Lung (tissue), 12 donors: Measurements from ENCODE around the gene ZDHHC24. TPM values are rescaled to one million over a fixed set of nuclear protein-coding genes. Genes with fewer than 3 reads are reported as not detected.

Source experiments
- ATAC-seq: fragments of 200-7000 bp; cut with Tn5 transposase; one replicate; pipeline ENCODE4 v1.9.1; 2020; ENCODE audit warnings: moderate number of reproducible peaks; ENCODE audit not compliant: insufficient read depth, low FRiP score
- DNase-seq, 3 donors: peaks; one replicate each; pipeline ENCODE4 v3.0.0-alpha.2; 2013 to 2017
- H3K27ac ChIP-seq, 2 donors: one replicate each; pipeline ENCODE4 v1.5.1; 2013; ENCODE audit warnings: mild to moderate bottlenecking in 2 of 2, moderate library complexity in 2 of 2, control low read depth in 1 of 2, inconsistent platforms in 1 of 2, low read depth in 1 of 2, low read length in 1 of 2
- H3K27me3 ChIP-seq, 3 donors: one replicate each; pipeline ENCODE4 v1.5.1; 2013; ENCODE audit warnings: low read length in 2 of 3; ENCODE audit not compliant: control insufficient read depth in 3 of 3, insufficient read depth in 3 of 3
- H3K36me3 ChIP-seq, 4 donors: one replicate each; pipeline ENCODE4 v1.5.1; 2013; ENCODE audit warnings: low read length in 4 of 4, mild to moderate bottlenecking in 1 of 4, moderate library complexity in 1 of 4; ENCODE audit not compliant: control insufficient read depth in 4 of 4, insufficient read depth in 4 of 4
- H3K4me1 ChIP-seq, 5 donors: one replicate each; pipeline ENCODE4 v1.5.1; 2013; ENCODE audit warnings: low read length in 5 of 5, mild to moderate bottlenecking in 2 of 5, moderate library complexity in 1 of 5; ENCODE audit not compliant: control insufficient read depth in 5 of 5, insufficient read depth in 5 of 5
- H3K4me3 ChIP-seq: one replicate; pipeline ENCODE4 v1.5.1; 2013; ENCODE audit warnings: mild to moderate bottlenecking, control low read depth, moderate library complexity
- H3K9ac ChIP-seq, 2 donors: one replicate each; pipeline ENCODE4 v1.5.1; 2013; ENCODE audit warnings: low read length in 2 of 2, control low read depth in 1 of 2; ENCODE audit not compliant: insufficient read depth in 1 of 2
- H3K9me3 ChIP-seq, 4 donors: one replicate each; pipeline ENCODE4 v1.5.1; 2013; ENCODE audit warnings: low read length in 3 of 4, mild to moderate bottlenecking in 1 of 4, moderate library complexity in 1 of 4; ENCODE audit not compliant: control insufficient read depth in 4 of 4, insufficient read depth in 3 of 4
- WGBS, 2 donors: extraction: QIAGEN DNeasy Blood & Tissue Kit; methylation state at CpG; one replicate each; pipeline ENCODE4 v1.1.7; 2013; 5-methylcytosine and 5-hydroxymethylcytosine counted together
- polyA plus RNA-seq, 2 donors: library from polyadenylated mRNA; stranded (reverse); fragments of 200-250 nt; gene quantifications; one replicate each; pipeline ENCODE4 v1.2.1, GENCODE V29; 2013
- total RNA-seq, 2 donors: library from RNA; depleted of rRNA in 1 of 2; stranded (reverse); fragments of >200 nt in 1 of 2; gene quantifications; one replicate each; pipeline ENCODE4 v1.2.1, GENCODE V29; 2014 to 2021
- TF ChIP-seq, protein P1 (sequence below): IDR thresholded peaks from 2 replicates; pipeline ENCODE4 v1.5.1; 2012; ENCODE audit warnings: mild to moderate bottlenecking; ENCODE audit errors: control extremely low read depth, extremely low read depth
- donor health status: control.
- donor health status: control.
- donor health status: Bipolar disorder and iron deficiency.
- donor health status: healthy.
- donor health status: DM: yes; HTN: yes; CAD: no.

The ZDHHC24 gene
- total and polyA plus RNA-seq, 4 donors: 6.8 to 21.6 (median 11.5) TPM

DNA sequence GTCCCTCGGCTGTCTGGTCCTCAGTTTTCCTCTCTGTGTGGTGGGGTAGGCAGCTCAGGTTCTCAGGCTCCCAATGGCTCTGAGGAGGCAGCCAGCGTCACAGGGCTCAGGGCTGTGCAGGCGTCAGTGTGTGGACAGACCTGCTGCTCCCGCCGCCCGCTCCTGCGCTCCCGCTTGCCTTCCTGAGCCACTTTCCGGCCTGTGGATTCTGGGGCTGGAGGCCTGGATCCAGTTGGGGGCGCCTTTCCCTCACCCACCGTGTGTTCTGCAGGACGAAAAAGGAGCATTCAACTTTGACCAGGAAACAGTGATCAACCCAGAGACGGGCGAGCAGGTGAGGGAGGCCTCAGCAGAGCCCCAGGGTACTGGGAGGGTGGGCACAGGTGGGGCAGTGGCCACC lies 50.9 kb downstream of the ZDHHC24 start:
- no peak for ATAC-seq
- Histone ChIP-seq H3K27me3 (no peaks in the 10 kb centered on the region), H3K4me3 (no peak overlapping the region), H3K4me1 (no peaks in the 10 kb centered on the region), H3K27ac (no peak overlapping the region), H3K9me3 (no peaks in the 10 kb centered on the region), H3K9ac (no peak overlapping the region), H3K36me3 (peaks cover 0 to 40% (median 1%) of the 10 kb centered on the region in 4 donors)
- TF ChIP-seq, protein P1, sequence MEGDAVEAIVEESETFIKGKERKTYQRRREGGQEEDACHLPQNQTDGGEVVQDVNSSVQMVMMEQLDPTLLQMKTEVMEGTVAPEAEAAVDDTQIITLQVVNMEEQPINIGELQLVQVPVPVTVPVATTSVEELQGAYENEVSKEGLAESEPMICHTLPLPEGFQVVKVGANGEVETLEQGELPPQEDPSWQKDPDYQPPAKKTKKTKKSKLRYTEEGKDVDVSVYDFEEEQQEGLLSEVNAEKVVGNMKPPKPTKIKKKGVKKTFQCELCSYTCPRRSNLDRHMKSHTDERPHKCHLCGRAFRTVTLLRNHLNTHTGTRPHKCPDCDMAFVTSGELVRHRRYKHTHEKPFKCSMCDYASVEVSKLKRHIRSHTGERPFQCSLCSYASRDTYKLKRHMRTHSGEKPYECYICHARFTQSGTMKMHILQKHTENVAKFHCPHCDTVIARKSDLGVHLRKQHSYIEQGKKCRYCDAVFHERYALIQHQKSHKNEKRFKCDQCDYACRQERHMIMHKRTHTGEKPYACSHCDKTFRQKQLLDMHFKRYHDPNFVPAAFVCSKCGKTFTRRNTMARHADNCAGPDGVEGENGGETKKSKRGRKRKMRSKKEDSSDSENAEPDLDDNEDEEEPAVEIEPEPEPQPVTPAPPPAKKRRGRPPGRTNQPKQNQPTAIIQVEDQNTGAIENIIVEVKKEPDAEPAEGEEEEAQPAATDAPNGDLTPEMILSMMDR: no peak
- DNase-seq: no peak
- WGBS, 2 donors: 92 to 97% methylated on average over 14 of the region's 14 CpGs

- H3K36me3 ChIP-seq: peaks cover 0 to 40% (median 1%) of the 10 kb centered on the region in 4 donors
- 95 to 98% methylated on average over 7 of the region's 7 CpGs for WGBS, 2 donors
- TF ChIP-seq, protein P1: no peak
Measured at GRCh38 chr11:66494458-66494857, 51.4 kb downstream of the ZDHHC24 start.

DNA sequence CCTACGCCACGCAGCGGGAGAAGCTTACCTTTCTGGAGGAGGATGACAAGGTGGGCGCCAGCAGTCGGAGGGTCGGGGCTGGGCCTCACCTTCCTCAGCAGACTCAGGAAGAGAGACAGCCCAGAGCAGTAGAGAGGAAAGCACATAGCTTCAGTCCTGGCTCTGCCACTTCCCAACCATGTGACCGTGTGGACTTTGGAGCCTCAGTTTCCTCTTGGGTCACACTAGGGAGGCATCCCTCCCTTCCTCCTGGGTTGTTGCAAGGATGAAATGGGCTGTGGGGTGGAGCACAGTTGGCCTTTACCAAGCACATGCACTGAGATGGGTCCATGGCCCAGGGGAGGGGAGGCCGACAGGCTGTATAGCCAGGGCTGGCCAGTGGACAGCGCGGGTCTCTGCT lies 52.7 kb downstream of the ZDHHC24 start:
- Histone ChIP-seq H3K27me3 (no peaks in the 10 kb centered on the region), H3K9me3 (no peaks in the 10 kb centered on the region), H3K4me1 (no peaks in the 10 kb centered on the region), H3K4me3 (no peak overlapping the region), H3K36me3 (peaks cover 0 to 44% (median 4%) of the 10 kb centered on the region in 4 donors), H3K27ac (no peak overlapping the region), H3K9ac (no peak overlapping the region)
- ATAC-seq (no peak), DNase-seq (no peak)
- 95 to 98% methylated on average over 10 of the region's 10 CpGs for WGBS, 2 donors
- TF ChIP-seq, protein P1: no peak

More at GRCh38 chr11:66494458-66494857, 51.4 kb downstream of the ZDHHC24 start:
- ATAC-seq (no peak), DNase-seq (no peak)
- H3K9ac ChIP-seq: no peak overlapping the region
- no peak overlapping the region for H3K4me3 ChIP-seq
- H3K27ac ChIP-seq: no peak overlapping the region
- H3K27me3 ChIP-seq: no peaks in the 10 kb centered on the region
- no peaks in the 10 kb centered on the region for H3K4me1 ChIP-seq
- no peaks in the 10 kb centered on the region for H3K9me3 ChIP-seq

DNA sequence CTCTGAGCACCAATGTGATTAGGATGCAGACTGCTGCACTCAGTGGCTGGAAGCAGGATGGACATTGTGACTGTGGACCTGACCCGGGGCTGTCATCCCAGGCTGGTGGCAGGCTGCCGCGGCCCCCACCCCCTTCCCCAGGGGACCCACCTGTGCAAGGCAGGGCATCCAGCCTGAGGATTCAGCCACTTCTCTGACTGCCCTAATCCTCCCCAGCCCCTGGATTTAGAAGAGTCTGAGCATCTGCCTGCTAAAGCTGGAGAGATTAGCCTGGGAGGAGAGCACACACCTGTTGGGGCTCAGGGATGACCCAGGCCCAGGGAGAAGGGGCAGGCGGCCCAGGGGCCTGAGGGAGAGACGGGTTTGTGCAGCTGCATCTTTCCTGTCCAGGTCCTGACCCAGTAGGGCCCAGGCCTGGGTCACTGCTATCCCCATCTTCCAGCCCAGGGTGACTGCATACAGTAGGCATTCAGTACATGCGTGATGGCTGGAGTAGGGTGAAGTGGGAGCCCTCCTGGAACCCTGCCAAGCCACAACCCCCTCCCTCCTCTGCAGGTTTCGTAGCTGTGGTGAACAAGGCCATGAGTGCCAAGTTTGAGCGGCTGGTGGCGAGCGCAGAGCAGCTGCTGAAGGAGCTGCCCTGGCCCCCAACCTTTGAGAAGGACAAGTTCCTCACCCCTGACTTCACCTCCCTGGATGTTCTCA lies 53.5 kb downstream of the ZDHHC24 start:
- TF ChIP-seq, protein P1: no peak
- H3K36me3 ChIP-seq: peaks cover 0 to 52% (median 4%) of the 10 kb centered on the region in 4 donors
- no peak overlapping the region for H3K9ac ChIP-seq
- H3K4me1 ChIP-seq: no peaks in the 10 kb centered on the region
- WGBS, 2 donors: 86 to 87% methylated on average over 10 of the region's 10 CpGs
- H3K27me3 ChIP-seq: no peaks in the 10 kb centered on the region
- DNase-seq (no peak), ATAC-seq (no peak)
- H3K4me3 ChIP-seq: no peak overlapping the region
- no peaks in the 10 kb centered on the region for H3K9me3 ChIP-seq
- H3K27ac ChIP-seq: no peak overlapping the region
